Measurements from ENCODE around the gene CYB5R4.

Gene CYB5R4

GRCh38 chr6:83854766-83855165, 4.7 kb upstream of the CYB5R4 start:
- Histone ChIP-seq H3K27me3 (ENCODE audit: low read depth, low read length) (no peaks in the 10 kb centered on the region), H3K9me3 (ENCODE audit: insufficient read depth, low read length) (no peaks in the 10 kb centered on the region), H3K4me3 (ENCODE audit: low read length) (no peak overlapping the region)

GRCh38 chr6:83860359-83860755, 868 bp downstream of the CYB5R4 start:
- Histone ChIP-seq H4K20me1 (ENCODE audit: insufficient read depth, low read length) (peaks cover 26% of the 10 kb centered on the region), H3K4me2 (ENCODE audit: low read length) (peak overlapping the region; percentile 91), H3K27me3 (ENCODE audit: low read depth, low read length) (no peaks in the 10 kb centered on the region), H2AFZ (ENCODE audit: low read depth, low read length) (peak overlapping the region; percentile 67), H3K79me2 (ENCODE audit: low read length) (peaks cover 45% of the 10 kb centered on the region), H3K4me1 (ENCODE audit: low read length) (peaks cover 18% of the 10 kb centered on the region), H3K4me3 (ENCODE audit: low read length) (peak overlapping the region; percentile 96), H3K36me3 (replicated peaks; ENCODE audit: low read depth, low read length) (peaks cover 19% of the 10 kb centered on the region), H3K9me3 (ENCODE audit: insufficient read depth, low read length) (no peaks in the 10 kb centered on the region), H3K9ac (ENCODE audit: low read length) (peak overlapping the region; percentile 88), H3K27ac (ENCODE audit: low read length) (peak overlapping the region; percentile 62)
- TF ChIP-seq EZH2phosphoT487 (IDR thresholded peaks at IDR 0.05; ENCODE audit: low read depth) (no peak), CTCF (IDR thresholded peaks at IDR 0.05; ENCODE audit: low read depth, low read length) (no peak)

More at GRCh38 chr6:83854766-83855165, 4.7 kb upstream of the CYB5R4 start:
- Histone ChIP-seq H3K36me3 (replicated peaks; ENCODE audit: low read depth, low read length) (no peaks in the 10 kb centered on the region), H3K4me2 (ENCODE audit: low read length) (no peak overlapping the region), H3K9ac (ENCODE audit: low read length) (no peak overlapping the region), H2AFZ (ENCODE audit: low read depth, low read length) (no peak overlapping the region), H3K27ac (ENCODE audit: low read length) (no peak overlapping the region), H3K4me1 (ENCODE audit: low read length) (peaks cover 8% of the 10 kb centered on the region; the same call in 1 of the 2 replicates), H3K79me2 (ENCODE audit: low read length) (peaks cover 3% of the 10 kb centered on the region), H4K20me1 (ENCODE audit: insufficient read depth, low read length) (no peaks in the 10 kb centered on the region)
- TF ChIP-seq CTCF (IDR thresholded peaks at IDR 0.05; ENCODE audit: low read depth, low read length) (no peak), EZH2phosphoT487 (IDR thresholded peaks at IDR 0.05; ENCODE audit: low read depth) (no peak)

- peak overlapping the region; percentile 88 for H3K9ac ChIP-seq (ENCODE audit: low read length)
- no peaks in the 10 kb centered on the region for H3K27me3 ChIP-seq (ENCODE audit: low read depth, low read length)
- H2AFZ ChIP-seq (ENCODE audit: low read depth, low read length) = no peak overlapping the region
- peaks cover 18% of the 10 kb centered on the region for H3K4me1 ChIP-seq (ENCODE audit: low read length)
- no peak for TF ChIP-seq CTCF (IDR thresholded peaks at IDR 0.05; ENCODE audit: low read depth, low read length)
- no peak for TF ChIP-seq EZH2phosphoT487 (IDR thresholded peaks at IDR 0.05; ENCODE audit: low read depth)
- H3K36me3 ChIP-seq (replicated peaks; ENCODE audit: low read depth, low read length) = peaks cover 25% of the 10 kb centered on the region
- H3K79me2 ChIP-seq (ENCODE audit: low read length) = peaks cover 48% of the 10 kb centered on the region
- H3K27ac ChIP-seq (ENCODE audit: low read length) = no peak overlapping the region
- 0 out of 2 replicates have a peak, but pooled peaks cover 2% of the 10 kb centered on the region for H3K9me3 ChIP-seq (ENCODE audit: insufficient read depth, low read length)
- H4K20me1 ChIP-seq (ENCODE audit: insufficient read depth, low read length) = peaks cover 26% of the 10 kb centered on the region
- H3K4me3 ChIP-seq (ENCODE audit: low read length) = peak overlapping the region; percentile 96
- peak overlapping the region; percentile 91 for H3K4me2 ChIP-seq (ENCODE audit: low read length)
Measured at GRCh38 chr6:83860782-83861495, 1.4 kb downstream of the CYB5R4 start.

- TF ChIP-seq EZH2phosphoT487 (IDR thresholded peaks at IDR 0.05; ENCODE audit: low read depth) = no peak
- TF ChIP-seq CTCF (IDR thresholded peaks at IDR 0.05; ENCODE audit: low read depth, low read length) = no peak
- peaks cover 57% of the 10 kb centered on the region for H3K79me2 ChIP-seq (ENCODE audit: low read length)
Measured at GRCh38 chr6:83862776-83863471, 3.4 kb downstream of the CYB5R4 start.

More at GRCh38 chr6:83862776-83863471, 3.4 kb downstream of the CYB5R4 start:
- peaks cover 18% of the 10 kb centered on the region for H3K9me3 ChIP-seq (ENCODE audit: insufficient read depth, low read length)
- peaks cover 45% of the 10 kb centered on the region for H3K36me3 ChIP-seq (replicated peaks; ENCODE audit: low read depth, low read length)
- no peak overlapping the region for H3K9ac ChIP-seq (ENCODE audit: low read length)
- no peak overlapping the region for H2AFZ ChIP-seq (ENCODE audit: low read depth, low read length)
- H3K27me3 ChIP-seq (ENCODE audit: low read depth, low read length) = no peaks in the 10 kb centered on the region
- no peak overlapping the region for H3K4me2 ChIP-seq (ENCODE audit: low read length)
- H4K20me1 ChIP-seq (ENCODE audit: insufficient read depth, low read length) = peaks cover 26% of the 10 kb centered on the region
- H3K27ac ChIP-seq (ENCODE audit: low read length) = no peak overlapping the region
- peaks cover 18% of the 10 kb centered on the region for H3K4me1 ChIP-seq (ENCODE audit: low read length)
- H3K4me3 ChIP-seq (ENCODE audit: low read length) = no peak overlapping the region
